Right lobe of liver (tissue), 4 donors: Measurements from ENCODE around the gene MYRFL.

ENCODE experiments used
- CTCF ChIP-seq, 4 donors: fragments of 200-600 bp in 3 of 4; fragments of 450-650 bp in 1 of 4; IDR thresholded peaks; one replicate each; pipeline versions ENCODE4 v1.5.1 to v1.8.0; 2016 to 2022; ENCODE audit warnings: antibody characterized with exemption in 4 of 4, mild to moderate bottlenecking in 2 of 4
- POLR2A ChIP-seq: fragments of 450-650 bp; IDR thresholded peaks from one replicate; pipeline ENCODE4 v1.6.1; 2017; ENCODE audit warnings: antibody characterized with exemption, mild to moderate bottlenecking
- donor health status: DM: no; HTN: no; CAD: no.
- donor health status: DM: no; HTN: no; CAD: no.
- donor health status: DM: no; HTN: yes; CAD: no.

GRCh38 chr12:69843608-69844007, 18.6 kb downstream of the MYRFL start:
- no peak for TF ChIP-seq CTCF (IDR thresholded peaks at IDR 0.05)
- TF ChIP-seq POLR2A: no peak
